ENCODE measurements around the gene ZNF629.

The ZNF629 gene

DNA sequence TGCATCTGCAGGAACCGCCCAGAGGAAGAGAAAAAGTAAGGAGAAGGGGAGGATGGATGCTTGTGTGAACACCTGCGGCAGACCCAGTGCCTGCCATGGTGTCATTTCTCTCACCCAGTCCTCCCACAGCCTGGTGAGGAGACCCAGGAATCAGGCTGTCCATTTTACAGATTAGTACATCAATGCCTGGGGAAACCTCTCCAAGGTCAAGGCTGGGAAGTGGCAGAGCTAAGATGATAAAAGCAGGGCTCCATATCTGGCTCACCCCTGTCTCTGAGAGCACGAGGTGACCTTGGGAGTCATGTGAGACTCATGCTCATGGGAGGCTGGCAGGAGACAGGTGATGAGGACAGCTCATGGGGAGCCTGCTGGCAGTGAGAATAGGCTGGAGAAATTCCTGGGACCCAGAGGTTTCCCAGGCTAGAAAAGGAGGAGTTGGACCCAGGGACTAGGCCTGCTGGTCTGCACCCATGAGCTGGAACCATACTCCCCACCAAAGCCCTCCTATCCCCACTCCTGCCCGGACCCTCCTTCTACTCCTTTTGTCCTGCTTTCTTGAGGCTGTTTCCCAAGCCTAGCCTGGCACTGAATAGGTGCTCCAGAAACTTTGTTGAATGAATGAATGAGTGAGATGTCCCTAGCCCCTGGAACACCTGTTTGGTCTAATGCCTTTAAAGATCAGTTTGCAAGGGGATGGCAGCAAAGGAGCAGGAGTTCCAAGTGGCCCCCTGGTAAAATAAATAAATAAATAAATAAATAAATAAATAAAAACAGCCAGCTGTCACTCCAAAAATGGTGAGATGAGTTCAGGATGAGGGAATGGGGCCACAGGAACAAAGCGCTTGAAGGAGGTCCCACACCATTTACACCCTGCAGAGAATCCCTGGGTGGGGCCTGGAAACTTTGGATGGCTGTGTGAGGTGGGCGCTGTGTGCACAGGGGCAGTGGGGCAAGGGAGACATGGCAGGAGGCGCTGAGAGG is 1.6 kb downstream of the ZNF629 start:
- no peak for DNase-seq

DNA sequence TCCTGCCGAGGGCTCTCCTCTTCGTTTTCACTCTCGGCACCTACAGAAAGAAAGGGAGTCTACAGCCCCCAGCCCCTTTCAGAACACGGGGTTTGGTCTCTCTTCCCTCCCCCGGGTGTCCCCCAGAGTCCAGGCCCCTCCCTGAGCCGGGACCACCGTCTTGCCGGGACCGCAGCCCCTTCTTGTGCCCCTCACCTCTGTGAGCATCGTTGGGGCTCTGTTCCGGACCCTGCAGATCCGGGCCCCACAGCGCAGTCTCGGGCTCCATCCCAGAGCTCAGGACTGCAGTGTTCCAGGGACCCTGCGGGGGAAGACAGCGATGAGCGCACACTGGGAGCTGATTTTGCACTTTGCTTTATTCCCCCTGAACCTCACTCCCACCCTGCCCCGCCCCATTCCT is 2.8 kb downstream of the ZNF629 start:
- DNase-seq = no peak

DNA sequence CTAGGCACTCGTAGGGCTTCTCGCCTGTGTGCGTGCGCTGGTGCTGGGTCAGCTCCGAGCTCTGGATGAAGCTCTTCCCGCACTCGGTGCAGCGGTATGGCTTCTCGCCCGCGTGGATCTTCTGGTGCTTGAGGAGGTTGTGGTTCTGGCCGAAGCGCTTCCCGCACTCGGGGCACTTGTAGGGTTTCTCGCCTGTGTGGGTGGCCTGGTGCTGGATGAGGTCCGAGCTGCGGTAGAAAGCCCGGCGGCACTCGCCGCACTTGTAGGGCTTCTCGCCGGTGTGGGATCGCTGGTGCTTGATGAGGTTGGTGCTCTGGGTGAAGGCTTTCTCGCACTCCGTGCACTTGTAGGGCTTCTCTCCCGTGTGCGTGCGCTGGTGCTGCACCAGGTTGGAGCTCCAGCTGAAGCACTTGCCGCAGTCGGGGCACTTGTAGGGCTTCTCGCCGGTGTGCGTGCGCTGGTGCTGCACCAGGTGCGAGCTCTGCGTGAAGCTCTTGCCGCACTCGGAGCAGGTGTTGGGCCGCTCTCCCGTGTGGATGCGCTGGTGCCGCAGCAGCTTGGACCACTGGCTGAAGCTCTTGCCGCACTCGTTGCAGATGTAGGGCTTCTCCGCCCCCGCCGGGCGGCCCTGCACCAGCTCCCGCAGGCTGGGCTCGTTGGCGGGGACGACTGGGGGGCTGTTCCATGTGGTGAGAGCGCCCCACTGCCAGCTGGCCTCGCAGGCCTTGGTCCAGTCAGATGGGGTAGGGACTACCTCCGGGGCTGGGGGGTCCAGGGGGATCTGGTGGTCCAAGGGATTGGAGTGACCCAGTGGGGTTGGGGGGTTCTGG is 3.5 kb downstream of the ZNF629 start:
- no peak for DNase-seq

DNA sequence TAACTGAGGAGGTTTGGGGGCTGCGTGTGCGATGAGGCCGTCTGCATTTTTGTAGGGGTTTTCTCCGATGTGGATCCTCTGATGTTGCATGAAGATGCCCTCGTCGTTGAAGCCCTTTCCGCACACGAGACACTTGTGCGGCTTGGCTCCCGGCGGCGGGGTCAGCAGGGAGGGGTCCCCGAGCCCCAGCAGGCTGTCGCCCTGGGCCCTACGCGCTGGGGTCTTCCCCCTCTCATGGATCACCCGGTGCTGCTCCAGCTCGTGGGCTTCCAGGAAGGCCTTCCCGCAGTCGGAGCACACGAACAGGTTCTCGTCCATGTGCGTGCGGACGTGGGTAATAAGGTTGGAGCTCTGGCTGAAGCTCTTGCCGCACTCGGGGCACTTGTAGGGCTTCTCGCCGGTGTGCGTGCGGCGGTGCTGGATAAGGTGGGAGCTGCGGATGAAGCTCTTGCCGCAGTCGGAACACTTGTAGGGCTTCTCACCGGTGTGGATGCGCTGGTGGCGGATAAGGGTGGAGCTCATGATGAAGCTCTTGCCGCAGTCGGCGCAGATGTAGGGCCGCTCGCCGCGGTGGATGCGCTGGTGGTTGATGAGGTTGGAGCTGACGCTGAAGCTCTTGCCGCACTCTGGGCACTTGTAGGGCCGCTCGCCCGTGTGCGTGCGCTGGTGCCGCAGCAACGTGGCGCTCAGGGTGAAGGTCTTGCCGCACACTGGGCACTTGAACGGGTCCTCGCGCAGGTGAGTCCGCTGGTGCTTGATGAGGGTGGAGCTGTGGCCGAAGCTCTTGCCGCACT is 4.3 kb downstream of the ZNF629 start:
- DNase-seq = no peak

DNA sequence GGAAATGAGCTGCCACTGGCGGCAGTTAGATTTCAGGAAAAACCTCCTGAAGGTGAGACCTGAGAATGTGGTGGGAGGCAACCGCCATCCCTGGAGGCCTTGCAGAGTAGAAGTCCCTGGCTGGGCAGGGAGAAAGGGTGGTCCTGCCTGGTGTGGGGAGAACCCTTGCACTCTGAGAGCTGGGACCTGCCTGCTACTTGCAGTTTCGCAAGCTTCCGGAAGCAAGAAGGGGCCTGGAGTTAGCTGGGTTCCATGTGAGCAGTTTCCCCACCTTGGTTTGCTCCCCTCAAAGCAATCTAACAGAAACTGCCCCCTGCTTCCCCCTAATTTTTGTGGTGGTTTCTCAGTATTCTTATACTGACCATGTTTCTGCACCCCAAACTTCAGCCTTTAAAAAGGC is 6.5 kb downstream of the ZNF629 start:
- DNase-seq = no peak

DNA sequence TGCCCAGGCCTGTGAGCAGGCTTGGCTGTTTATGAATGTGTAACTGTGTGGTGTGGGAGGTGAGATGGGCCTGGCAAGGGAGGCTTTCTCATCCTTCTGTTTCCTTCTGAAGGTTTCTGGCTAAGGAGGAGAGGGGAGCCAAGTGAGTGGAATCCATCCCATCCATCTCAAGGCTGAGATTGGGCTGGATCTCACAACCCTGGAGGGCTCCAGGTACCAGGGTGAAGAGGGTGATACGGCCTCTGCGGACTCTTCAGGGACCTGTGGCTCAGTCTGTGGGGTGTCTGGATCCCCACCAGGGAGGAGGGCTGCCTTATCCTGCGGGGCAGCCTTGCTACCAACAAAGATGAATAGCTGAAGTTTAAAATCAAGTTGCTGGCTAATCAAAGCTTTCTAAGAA is 7.0 kb downstream of the ZNF629 start:
- DNase-seq = no peak

DNA sequence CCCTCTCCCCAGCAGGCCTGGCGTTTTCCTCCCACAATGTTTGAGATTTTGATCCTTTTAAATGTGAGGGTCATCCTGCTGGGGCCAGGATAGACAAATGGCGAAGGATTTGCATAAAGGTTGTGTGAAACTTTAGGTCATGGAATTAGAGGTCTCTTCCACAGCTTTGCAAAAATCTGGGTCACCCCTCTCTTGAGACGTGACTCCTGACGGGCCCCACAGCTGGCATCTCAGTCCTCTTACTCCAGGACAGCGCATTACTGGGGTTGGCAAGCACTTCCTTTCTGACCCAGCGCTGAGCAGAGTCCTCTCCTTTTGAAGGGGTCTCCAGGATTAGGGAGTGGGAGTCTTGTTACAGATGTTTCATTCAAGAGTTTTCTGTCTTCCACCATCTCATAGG is 7.4 kb downstream of the ZNF629 start:
- DNase-seq = no peak

DNA sequence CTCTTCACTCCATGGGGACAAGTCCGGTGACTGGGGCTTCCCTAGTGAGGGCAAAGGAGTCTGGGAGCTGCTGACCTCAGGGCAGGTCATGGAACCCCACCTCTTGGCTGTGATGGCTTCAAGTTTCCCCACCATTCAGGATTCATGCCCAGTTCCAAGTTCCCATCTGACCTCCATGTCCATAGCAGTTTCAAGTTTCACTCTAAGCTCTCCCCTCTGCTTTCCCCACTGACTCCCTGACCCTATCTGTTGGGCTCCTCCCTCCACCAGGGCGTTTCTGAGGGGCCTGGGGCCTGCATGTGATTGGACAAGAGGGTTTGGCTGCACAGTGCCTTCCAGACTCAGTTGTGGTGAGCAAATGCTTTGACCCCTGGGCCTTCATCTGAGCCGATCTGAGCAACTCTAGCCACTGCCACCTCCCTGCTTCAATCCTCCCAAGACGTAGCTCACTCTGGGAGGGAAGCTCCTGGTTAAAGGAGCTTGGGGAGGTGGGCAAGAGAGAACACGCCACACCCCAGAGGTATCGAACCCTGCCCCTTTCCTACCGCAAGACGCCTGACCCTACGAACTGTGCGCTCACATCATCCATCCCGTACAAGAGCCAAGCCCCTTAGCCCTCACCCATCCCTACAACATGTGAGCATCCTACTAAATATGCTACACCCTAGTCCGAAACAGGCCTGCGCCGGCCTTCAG is 8.3 kb downstream of the ZNF629 start:
- no peak for DNase-seq

DNA sequence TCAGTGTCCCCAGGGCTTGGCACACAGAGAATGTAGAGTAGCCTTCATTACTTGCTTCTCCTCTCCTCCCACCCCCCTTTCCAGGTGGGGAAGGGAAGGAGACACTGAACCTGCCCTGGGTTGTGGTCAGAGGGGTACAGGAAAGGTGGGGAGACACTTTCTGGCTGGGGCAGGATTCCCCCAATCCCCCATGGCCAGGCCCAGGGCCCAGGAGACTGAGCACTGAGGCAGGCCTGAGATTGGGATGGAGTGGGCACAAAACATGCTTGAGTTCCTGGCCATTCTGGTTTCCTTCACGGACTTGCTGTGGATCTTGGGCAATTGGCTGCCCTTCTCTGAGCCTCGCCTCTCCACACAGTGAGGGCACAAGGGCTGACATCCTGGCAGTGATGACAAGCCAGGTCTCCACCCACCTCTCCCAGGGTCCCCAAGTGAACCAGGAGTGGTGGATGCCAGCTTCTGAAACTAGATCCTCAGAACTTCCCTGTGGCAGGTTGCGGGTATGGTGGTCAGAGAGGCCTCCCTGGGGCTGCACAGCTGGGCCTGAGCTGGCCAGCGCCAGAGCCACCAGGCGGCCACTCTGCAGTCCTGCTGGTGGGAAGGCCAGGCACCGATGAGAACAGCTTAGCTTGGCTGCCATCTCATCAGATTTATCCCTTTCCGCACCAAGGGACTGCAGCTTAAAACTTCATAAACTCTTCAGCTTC is 9.3 kb downstream of the ZNF629 start:
- no peak for DNase-seq

DNA sequence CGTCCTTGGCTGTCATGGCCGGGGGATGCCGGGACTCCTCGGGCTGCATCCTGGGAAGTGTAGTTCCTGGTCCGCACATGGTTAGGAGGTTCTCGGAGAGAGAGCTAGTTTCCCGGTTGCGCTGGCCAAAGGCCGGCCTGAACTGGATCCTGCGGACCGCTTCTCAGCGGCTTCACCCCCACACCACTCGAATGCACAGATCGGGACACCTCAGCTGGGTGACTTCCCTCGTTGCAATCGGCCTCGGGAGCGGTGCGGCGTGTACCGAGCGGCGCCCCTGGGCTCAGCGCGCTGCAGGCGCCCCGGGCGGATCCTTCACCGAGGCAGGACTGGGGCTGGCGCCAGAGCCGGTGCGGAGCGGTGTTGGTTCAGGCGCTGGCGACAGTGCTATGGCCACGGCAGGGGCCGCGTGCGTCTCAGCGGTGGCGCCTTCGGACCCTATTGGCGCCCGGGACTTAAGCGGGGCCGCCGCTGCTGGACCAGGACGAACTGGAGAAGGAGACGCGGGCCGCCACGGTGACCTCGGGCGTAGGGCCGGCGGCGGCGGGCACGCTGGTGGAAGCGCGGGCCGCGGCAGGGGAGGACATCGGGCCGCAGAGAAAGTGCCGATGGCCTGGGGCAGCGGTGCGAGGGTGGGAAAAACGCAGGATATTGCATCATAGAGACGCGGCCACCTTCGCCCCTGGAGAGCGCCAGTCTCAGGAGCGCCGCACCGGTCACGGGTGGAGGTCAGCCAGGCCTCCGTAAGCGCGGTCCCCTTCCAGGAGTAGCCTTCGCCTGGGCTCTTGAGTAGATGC is 11.4 kb downstream of the ZNF629 start:
- peak; percentile 60 for DNase-seq

DNA sequence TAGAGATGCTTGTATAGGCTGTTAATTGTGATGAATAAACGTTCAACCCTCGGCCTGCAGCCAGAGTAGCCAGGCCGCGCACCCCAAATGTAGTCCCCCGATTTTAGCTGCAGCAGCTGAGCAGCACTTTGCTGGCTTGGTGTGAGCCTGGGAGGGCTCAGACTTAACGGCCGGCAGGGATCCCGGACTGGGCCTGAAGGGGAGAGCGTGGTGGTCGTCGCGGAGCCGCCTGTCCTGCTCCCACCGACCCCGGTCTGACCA is 11.9 kb downstream of the ZNF629 start:
- no peak for DNase-seq

DNA sequence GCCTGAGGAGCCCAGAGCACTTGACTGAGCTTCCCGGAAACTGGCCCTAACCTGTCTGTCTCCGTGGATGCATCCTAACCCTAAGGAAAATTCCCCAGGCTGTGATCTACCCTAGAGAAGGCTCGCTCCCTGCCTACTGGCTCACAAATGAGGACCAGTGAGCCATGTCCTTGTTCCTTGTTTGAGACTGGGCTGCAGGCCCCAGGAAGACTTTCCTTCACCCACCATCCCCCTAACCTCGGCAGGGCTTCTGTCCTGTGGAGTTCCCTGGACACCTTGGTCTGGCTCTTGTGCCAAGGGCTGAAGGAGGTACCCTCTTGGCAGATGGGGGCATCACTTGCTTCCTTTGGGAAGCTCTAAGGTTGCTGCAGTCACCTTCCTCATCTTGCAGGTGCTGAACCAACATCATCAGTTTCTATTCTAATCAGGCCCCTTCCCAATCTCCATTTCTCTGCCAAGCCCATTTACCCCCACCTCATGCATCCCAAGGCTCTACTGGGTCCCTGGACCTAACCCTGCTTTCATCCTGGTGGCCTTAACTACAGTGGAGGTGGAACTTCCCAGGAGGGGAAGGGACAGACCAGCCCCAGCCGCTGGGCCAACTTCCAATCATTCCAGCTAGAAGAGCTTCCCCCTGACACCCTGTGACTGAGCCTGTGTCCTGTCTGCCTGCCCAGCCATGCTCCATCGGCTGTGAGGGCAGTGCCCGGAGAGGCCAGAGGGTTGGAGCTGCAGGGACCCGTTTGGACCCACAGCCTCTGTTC is 12.5 kb downstream of the ZNF629 start:
- no peak for DNase-seq

DNA sequence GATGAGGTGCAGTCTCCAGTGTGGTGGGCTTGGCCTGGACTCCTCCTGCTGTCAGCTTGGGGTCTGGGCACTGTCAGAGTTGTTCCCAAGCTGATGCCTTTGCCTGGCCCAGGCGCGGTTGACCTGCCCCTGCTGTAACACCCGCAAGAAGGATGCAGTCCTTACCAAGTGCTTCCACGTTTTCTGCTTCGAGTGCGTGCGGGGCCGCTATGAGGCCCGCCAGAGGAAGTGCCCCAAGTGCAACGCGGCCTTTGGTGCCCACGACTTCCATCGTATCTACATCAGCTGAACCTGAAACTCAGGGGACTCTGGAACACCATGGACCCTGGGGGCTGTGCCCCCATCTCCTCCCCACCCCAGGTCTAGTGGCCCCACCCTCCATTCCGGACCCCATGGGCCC is 13.2 kb downstream of the ZNF629 start:
- DNase-seq = no peak

DNA sequence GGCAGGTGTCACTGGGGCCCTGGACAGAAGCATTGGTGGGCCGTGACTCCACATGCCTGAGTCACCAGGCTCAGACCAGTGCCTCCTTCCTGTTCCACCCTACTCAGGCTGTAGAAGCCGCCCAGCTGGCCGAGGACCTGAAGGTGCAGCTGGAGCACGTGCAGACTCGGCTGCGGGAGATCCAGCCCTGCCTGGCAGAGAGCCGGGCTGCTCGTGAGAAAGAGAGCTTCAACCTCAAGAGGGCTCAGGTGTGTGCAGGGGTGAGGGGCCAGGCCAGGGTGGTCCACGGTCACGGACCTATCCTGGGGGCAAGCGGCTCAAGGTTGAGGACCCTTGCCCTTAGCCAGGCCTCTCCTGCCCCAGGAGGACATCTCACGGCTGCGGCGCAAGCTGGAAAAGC is 15.3 kb downstream of the ZNF629 start:
- DNase-seq = no peak

DNA sequence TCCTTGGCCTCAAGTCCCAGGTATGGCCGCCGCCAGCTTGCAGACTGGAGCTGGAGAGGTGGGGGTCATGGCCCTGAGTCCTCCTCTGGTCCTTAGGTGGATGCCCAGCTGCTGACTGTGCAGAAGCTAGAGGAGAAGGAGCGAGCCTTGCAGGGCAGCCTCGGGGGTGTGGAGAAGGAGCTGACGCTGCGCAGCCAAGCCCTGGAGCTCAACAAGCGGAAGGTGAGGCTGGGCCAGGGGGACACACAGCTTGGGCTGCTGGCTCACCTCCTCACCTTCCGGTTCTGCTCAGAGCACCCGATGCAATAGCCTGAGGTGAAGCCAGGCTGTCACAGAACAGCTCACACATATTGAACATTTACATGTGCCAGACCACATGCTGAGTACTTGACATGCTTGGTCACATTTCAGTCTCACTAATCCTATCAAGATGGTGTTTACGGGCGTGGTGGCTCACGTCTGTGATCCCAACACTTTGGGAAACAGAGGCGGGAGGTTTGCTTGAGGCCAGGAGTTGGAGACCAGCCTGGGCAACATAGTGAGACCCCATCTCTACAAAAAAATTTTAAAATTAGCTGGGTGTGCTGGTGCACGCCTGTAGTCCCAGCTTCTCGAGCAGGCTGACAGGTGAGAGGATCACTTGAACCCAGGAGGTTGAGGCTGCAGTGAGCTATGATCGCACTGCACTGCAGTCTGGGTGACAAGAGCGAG is 17.5 kb downstream of the ZNF629 start:
- no peak for DNase-seq

DNA sequence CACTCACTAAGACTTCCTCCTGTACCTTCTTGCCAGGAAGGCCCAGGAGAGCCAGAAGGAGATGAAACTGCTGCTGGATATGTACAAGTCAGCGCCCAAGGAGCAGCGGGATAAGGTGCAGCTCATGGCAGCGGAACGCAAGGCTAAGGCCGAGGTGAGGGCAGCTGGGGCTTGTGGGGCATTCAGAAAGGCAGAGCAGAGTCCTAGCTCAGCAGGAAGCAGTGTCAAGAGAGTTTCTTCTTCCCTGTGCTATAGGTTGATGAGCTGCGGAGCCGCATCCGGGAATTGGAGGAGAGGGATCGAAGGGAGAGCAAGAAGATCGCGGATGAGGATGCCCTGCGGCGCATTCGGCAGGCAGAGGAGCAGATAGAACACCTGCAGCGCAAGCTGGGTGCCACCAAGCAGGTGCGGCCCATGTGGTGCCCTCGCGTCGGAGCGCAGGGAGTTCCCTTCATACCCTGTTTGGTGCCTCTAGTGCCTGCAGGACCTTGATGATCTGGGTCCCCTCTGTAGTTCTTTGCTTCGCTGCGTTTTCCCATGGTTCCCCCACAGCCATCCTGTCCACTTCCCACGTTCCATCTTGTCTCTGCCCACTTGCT is 18.3 kb downstream of the ZNF629 start:
- DNase-seq = no peak

DNA sequence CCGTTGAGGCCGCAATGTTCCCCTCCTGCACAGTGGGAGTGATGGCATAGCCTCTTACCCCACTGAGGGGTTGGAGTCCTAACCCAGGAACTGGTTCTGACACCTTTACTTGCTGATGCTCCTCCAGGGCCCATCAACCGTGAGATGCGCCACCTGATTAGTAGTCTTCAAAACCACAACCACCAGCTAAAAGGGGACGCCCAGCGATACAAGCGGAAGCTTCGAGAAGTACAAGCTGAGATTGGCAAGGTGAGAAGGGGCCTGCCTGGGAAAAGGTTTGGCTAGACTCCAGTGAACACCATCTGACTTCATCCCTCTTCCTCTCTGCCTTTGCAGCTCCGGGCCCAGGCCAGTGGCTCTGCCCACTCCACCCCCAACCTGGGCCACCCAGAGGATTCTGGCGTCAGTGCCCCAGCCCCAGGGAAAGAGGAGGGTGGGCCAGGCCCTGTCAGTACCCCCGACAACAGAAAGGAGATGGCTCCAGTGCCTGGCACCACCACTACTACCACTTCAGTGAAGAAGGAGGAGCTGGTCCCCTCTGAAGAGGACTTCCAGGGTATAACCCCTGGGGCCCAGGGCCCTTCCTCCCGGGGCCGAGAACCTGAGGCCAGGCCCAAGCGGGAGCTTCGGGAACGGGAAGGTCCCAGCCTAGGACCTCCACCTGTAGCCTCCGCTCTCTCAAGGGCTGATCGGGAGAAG is 19.1 kb downstream of the ZNF629 start:
- no peak for DNase-seq

DNA sequence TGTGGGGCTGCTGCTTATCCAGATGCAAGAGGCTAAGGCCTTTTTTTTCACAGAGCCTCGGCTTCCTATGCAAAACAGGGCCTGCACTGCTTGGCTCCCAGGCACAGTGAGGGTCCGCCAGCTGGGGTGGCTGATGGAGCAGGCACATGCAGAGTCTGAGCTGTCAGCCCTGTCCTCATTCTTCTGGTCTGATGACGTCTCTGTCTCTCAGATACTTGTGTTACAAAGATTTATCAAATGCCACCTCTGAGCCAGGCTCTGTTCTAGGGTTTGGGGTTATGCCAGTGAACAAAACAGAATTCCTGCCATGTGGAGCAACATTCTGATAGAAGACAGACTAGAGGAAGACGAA is 20.1 kb downstream of the ZNF629 start:
- no peak for DNase-seq

All from stimulated activated CD4-positive, alpha-beta T cell treated with anti-CD3 and anti-CD28 coated beads, Interleukin-12 subunit alpha, Interleukin-12 subunit beta, amount 100 ng/mL, for 4 hours (primary cell).